Brain microvascular endothelial cell (primary cell): ENCODE results near the gene EHBP1L1.

ENCODE experiments used
- DNase-seq: peaks from one replicate; pipeline ENCODE4 v3.0.0-alpha.2; 2020
- H3K27ac ChIP-seq: fragments of 250-450 bp; sonication (Bioruptor Pico); 2 replicates; pipeline ENCODE4 v1.5.1; 2020; ENCODE audit warnings: mild to moderate bottlenecking, moderate library complexity
- H3K27me3 ChIP-seq: fragments of 250-450 bp; sonication (Bioruptor Pico); replicated peaks from 2 replicates; pipeline ENCODE4 v1.5.1; 2020; ENCODE audit warnings: mild to moderate bottlenecking
- H3K36me3 ChIP-seq: fragments of 250-450 bp; sonication (Bioruptor Pico); replicated peaks from 2 replicates; pipeline ENCODE4 v1.5.1; 2020; ENCODE audit warnings: mild to moderate bottlenecking
- H3K4me3 ChIP-seq: 2 replicates; pipeline ENCODE4 v1.5.1; 2011; ENCODE audit warnings: low read depth, mild to moderate bottlenecking, control low read depth, low read length, moderate library complexity
- in situ Hi-C: cut with HindIII; loops from 2 replicates; pipeline ENCODE4 v1.10.0; 2017; ENCODE audit warnings: low sequenced_read_pairs, low pct_ligation_motif_present
- TF ChIP-seq, protein P1 (sequence below): IDR thresholded peaks from 2 replicates; pipeline ENCODE4 v1.5.1; 2011; ENCODE audit warnings: low read depth, mild to moderate bottlenecking, moderate library complexity, low read length, control low read depth, inconsistent platforms; ENCODE audit errors: missing control alignments

The EHBP1L1 gene

DNA sequence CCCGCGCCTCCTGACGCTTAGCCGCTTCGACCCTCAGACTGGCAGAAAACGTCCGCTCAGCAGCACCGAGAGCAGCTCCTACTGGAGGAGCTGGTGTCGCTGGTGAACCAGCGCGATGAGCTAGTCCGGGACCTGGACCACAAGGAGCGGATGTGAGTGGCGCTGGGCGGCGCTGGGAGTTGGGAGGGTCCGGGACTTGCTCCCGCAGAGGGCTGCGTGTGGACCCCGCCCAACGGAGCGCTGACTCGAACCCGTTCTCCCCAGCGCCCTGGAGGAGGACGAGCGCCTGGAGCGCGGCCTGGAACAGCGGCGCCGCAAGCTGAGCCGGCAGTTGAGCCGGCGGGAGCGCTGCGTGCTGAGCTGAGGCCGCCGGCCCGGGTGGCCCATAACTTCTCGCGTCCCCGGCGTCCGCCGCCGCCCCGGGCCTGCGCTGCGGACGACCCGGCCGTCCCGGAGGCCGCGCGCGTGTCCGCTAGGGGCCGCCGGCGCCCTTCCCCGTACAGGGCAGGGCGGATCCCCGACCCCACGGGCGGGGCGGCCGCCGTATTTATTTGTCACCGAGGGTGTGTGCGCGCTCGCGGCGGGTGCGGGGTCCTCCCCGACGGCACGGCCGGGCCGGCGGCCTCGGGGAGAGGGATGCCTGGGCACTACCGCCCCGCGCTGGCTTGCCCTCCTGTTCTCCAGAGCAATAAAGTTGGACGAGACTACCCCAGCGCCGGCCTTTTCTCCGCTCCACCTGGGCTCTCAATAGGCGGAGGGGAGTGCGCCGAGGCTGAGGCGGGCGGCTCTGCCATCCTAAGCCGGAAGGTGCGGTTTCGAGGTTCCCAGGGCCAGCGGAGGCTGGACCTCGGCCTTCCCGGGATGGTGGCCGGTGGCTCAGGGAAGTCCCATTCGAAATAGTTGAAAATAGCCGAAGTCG lies 16.3 kb downstream of the EHBP1L1 start:
- TF ChIP-seq, protein P1, sequence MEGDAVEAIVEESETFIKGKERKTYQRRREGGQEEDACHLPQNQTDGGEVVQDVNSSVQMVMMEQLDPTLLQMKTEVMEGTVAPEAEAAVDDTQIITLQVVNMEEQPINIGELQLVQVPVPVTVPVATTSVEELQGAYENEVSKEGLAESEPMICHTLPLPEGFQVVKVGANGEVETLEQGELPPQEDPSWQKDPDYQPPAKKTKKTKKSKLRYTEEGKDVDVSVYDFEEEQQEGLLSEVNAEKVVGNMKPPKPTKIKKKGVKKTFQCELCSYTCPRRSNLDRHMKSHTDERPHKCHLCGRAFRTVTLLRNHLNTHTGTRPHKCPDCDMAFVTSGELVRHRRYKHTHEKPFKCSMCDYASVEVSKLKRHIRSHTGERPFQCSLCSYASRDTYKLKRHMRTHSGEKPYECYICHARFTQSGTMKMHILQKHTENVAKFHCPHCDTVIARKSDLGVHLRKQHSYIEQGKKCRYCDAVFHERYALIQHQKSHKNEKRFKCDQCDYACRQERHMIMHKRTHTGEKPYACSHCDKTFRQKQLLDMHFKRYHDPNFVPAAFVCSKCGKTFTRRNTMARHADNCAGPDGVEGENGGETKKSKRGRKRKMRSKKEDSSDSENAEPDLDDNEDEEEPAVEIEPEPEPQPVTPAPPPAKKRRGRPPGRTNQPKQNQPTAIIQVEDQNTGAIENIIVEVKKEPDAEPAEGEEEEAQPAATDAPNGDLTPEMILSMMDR: peak; percentile 22
- H3K27me3 ChIP-seq: no peaks in the 10 kb centered on the region
- peak overlapping the region; percentile 26 for H3K4me3 ChIP-seq
- peaks cover 11% of the 10 kb centered on the region for H3K36me3 ChIP-seq
- in situ Hi-C loops: no loop called here
- no peak for DNase-seq
- H3K27ac ChIP-seq: no peak overlapping the region

DNA sequence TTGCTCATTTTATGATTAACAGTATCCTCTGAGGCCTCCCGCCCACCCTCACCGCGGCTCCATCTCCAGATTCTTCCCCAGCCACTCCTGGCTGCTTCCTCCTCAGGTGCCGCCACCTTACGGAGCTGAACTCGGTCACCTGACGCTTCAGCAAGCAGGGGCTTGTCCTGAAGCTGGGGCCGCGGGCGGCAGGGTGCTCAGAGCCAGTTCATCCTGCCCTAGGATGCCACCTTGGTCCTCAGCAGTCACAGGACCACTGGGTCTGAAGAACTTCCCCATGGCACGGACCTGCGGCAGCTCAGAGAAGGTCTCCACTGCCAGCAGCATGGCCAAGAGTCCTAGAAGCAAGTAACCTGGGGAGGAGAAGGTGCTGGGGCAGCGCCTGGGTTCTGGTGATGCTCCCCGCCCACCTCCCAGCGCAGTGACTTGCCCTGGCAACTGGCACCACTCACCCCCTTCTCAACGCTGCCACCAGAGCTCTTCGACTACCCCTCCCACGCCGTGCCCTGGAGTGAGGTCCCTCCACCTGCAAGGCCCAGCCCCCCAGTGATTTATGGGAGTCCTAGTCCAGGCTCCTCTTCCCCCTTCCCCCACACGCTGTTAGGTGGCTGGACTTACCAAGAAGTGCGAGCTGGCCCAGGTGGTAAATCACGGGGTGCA lies 17.1 kb downstream of the EHBP1L1 start:
- H3K27ac ChIP-seq: no peak overlapping the region
- no peak for DNase-seq
- TF ChIP-seq, protein P1: no peak
- H3K27me3 ChIP-seq: no peaks in the 10 kb centered on the region
- in situ Hi-C loops: no loop called here
- H3K4me3 ChIP-seq: no peak overlapping the region
- H3K36me3 ChIP-seq: peaks cover 18% of the 10 kb centered on the region

DNA sequence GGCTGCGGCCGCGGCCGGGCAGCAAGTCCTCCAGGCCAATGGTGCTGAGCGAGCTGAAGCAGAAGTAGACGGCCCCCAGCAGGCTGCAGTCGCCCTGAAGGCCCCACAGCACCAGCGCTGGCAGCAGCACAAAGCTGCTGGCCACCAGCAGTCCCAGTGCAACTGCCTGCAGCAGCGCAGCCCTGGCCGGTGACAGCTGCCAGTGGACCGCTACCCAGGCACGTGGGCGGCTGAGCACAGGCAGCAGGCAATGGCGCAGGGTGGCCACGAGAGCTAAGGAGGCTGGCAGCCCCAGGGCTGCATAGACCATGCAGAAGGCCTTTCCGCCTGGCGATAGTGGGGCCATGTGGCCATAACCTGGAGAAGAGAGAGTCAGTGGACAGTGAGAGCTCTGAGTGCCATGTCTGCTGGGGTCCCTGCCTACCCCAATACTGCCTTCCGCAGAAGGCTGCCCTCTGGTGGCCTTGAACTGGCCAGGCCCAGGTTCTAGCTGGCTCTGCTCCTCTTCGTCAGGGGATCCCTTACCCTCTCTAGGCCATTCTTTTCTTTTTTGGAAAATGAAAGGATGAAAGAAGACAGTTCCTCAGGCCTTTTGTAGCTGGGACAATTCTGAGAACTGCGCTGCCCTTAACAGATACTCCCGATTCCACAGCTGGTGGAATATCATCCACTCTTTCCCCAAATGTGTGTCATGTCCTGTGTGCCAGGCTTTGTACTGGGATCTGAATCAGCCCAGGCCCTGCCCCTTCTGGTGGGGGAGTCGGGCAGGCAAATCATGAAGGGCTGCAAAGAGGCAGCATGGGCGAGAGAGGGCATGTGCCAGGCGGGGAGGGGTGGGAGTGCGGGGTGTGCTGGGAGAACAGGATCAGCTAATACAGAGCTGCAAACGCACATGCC lies 17.9 kb downstream of the EHBP1L1 start:
- peaks cover 24% of the 10 kb centered on the region for H3K36me3 ChIP-seq
- no peak overlapping the region for H3K27ac ChIP-seq
- in situ Hi-C loops: no loop called here
- DNase-seq: no peak
- TF ChIP-seq, protein P1: peak; percentile 85
- no peaks in the 10 kb centered on the region for H3K27me3 ChIP-seq
- no peak overlapping the region for H3K4me3 ChIP-seq

DNA sequence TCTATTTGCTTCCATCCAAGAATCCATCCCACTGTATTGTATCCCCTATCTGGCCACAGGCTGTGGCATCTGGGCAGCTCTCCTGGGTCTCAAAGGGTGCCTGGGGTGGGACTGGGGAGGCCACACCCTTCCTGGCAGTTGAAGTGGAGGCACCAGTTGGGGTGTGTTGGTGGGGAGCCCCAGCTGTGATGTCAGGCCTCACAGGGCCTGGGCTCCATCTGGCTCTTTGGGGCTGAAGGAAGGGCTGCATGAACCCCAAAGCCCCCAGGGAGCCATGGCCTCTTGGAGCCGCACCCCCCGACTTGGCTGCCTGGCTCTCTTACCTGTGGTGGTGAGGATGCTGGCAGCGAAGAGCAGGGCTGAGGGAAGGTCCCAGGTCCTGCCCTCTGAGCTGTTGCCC lies 19.3 kb downstream of the EHBP1L1 start:
- Histone ChIP-seq H3K4me3 (no peak overlapping the region), H3K27ac (no peak overlapping the region), H3K36me3 (peaks cover 24% of the 10 kb centered on the region), H3K27me3 (no peaks in the 10 kb centered on the region)
- no peak for DNase-seq
- TF ChIP-seq, protein P1: no peak
- in situ Hi-C loops: no loop called here

DNA sequence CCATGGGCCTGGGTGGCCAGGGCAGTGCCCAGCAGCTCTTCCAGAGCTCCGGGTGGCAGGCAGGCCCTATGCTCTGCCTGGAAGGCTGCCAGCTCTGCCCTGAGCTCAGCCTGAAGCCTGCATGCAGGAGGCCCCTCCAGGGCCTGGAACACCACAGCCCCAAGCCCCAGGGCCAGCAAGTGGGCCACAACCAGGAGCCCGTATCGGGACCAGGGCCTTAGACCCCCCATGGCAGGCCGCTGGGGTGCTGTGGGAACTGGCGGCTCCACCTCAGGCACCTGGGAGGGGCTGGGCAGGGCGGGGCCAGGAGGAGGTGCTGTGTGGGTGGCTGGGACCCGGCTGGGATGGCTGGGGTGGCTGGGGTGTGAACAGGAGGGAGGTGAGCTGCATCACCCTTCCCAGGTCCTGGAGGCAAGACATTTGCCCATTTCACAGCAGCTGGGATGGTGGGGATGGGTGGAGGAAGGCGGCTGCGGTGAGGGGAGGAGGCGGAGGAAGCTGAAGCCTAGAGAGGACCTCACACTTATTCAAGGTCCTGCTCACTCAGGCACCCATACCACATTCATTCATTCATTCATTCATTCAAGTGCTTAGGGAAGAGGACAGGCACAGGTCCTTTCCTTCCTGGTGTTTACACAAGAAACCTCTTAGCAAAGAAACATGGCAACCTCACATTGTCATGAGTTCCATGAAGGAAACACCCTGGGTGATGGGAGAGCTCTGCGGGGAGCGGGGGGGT lies 19.9 kb downstream of the EHBP1L1 start, which contains the start of gene KCNK7:
Gene KCNK7, minus strand, starts transcription at position 258 of the 739 bp plus-strand sequence. Its CDS starts 28 bp downstream, at position 230.
- Histone ChIP-seq H3K36me3 (peaks cover 24% of the 10 kb centered on the region), H3K27ac (no peak within 1 kb of the TSS), H3K27me3 (no peaks in the 10 kb centered on the region), H3K4me3 (no peak within 1 kb of the TSS)
- TF ChIP-seq, protein P1: no peak
- DNase-seq: no peak
- in situ Hi-C loops: no loop called here
